CD4-positive, alpha-beta memory T cell (primary cell): ENCODE results near the gene SGMS2. TPM values are rescaled to one million over a fixed set of nuclear protein-coding genes. Genes with fewer than 3 reads are reported as not detected.
"Not testable (repeated sequence)": the region's sequence is repeated elsewhere in the genome, so short reads cannot be mapped to it uniquely, and the experiment has no call there.

Experiments
- CTCF ChIA-PET: fragments of 350-600 bp; sonication (Branson Sonifier 250); formaldehyde crosslinking; loops from one replicate; lab custom pipeline; 2021; ENCODE audit warnings: inconsistent platforms; ENCODE audit not compliant: partially characterized antibody; lab: Charles Lee
- POLR2A ChIA-PET: fragments of 350-600 bp; sonication (Branson Sonifier 250); formaldehyde crosslinking; loops from one replicate; lab custom pipeline; 2021; ENCODE audit not compliant: partially characterized antibody; lab: Charles Lee
- DNase-seq, 5 donors: peaks; one replicate each; pipeline versions ENCODE4 v3.0.0 to v3.0.0-alpha.2; 2020 to 2022; ENCODE audit warnings: mixed read lengths in 1 of 5
- H3K27ac ChIP-seq: one replicate; pipeline ENCODE4 v1.7.0; 2013; ENCODE audit warnings: low read depth, low read length
- H3K27me3 ChIP-seq: 2 replicates; pipeline ENCODE4 v1.7.0; 2013; ENCODE audit warnings: mild to moderate bottlenecking, low read length, moderate library complexity; ENCODE audit not compliant: insufficient read depth
- H3K36me3 ChIP-seq: 2 replicates; pipeline ENCODE4 v1.7.0; 2013; ENCODE audit warnings: mild to moderate bottlenecking, low read length, moderate library complexity; ENCODE audit not compliant: insufficient read depth
- H3K4me1 ChIP-seq: 2 replicates; pipeline ENCODE4 v1.7.0; 2013; ENCODE audit warnings: mild to moderate bottlenecking, low read length, moderate library complexity; ENCODE audit not compliant: insufficient read depth
- H3K4me3 ChIP-seq, 2 donors: one replicate each; pipeline ENCODE4 v1.7.0; 2013; ENCODE audit warnings: low read length in 2 of 2, mild to moderate bottlenecking in 1 of 2
- H3K9me3 ChIP-seq, 2 donors: one replicate each; pipeline ENCODE4 v1.7.0; 2013; ENCODE audit warnings: low read length in 2 of 2, control low read depth in 1 of 2; ENCODE audit not compliant: control insufficient read depth in 1 of 2
- H3K27ac Mint-ChIP-seq, 7 donors: one replicate each; pipeline ENCODE4 v1.8.0; 2020 to 2021; ENCODE audit warnings: mixed read lengths in 7 of 7, mild to moderate bottlenecking in 6 of 7, inconsistent platforms in 3 of 7, moderate library complexity in 3 of 7
- H3K27me3 Mint-ChIP-seq, 2 donors: one replicate each; pipeline ENCODE4 v1.8.0; 2020 to 2021; ENCODE audit warnings: mixed read lengths in 2 of 2
- H3K36me3 Mint-ChIP-seq, 2 donors: one replicate each; pipeline ENCODE4 v1.8.0; 2020 to 2021; ENCODE audit warnings: mixed read lengths in 2 of 2, inconsistent platforms in 1 of 2, mild to moderate bottlenecking in 1 of 2
- H3K4me1 Mint-ChIP-seq, 4 donors: one replicate each; pipeline ENCODE4 v1.8.0; 2020 to 2021; ENCODE audit warnings: mixed read lengths in 4 of 4, mild to moderate bottlenecking in 1 of 4
- H3K4me3 Mint-ChIP-seq, 8 donors: one replicate each; pipeline ENCODE4 v1.8.0; 2020 to 2021; ENCODE audit warnings: mixed read lengths in 8 of 8, mild to moderate bottlenecking in 7 of 8, moderate library complexity in 6 of 8, inconsistent platforms in 3 of 8
- H3K9me3 Mint-ChIP-seq, 8 donors: one replicate each; pipeline ENCODE4 v1.8.0; 2020 to 2021; ENCODE audit warnings: mixed read lengths in 8 of 8, mild to moderate bottlenecking in 5 of 8, inconsistent platforms in 3 of 8, moderate library complexity in 1 of 8
- intact Hi-C: fragments of 100-400 bp; cut with micrococcal nuclease; formaldehyde crosslinking; loops from one replicate; pipeline ENCODE4 v1.15.1; 2023
- polyA plus RNA-seq, 2 donors: library from polyadenylated mRNA; unstranded; fragments of 300-500 nt; fragmentation: Illumina TruSeq; gene quantifications; one replicate each; pipeline ENCODE4 v1.2.3, GENCODE V29; 2021
- total RNA-seq, 2 experiments: library from RNA; stranded (reverse); gene quantifications; one replicate each; pipeline ENCODE4 v1.2.3, GENCODE V29; 2021

Gene SGMS2
- total and polyA plus RNA-seq, 4 experiments from 2014 or later = 0.28 to 0.67 TPM; not detected in 2

DNA sequence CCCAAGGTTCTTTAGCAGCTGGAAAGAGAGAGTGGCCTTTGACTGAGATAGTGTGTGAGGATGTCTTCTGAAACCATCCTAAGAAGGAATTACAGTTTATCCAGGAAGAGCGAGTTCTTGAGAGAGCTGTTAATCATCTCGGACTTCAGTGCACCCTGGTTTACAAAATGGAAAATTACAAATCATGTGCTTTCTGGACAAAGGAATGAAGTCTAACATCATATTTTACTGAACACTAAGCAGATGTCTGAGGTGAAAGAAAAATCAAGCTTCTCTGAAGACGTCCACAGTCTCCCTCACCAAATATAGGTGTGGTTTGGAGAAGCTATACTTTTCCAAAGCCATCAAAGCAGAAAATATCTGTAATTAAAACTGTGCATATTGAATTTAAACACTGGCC, 75.8 kb downstream of the SGMS2 start:
- H3K4me1 Mint-ChIP-seq = no peaks in the 10 kb centered on the region
- H3K9me3 ChIP-seq = no peaks in the 10 kb centered on the region
- H3K36me3 ChIP-seq = no peaks in the 10 kb centered on the region
- DNase-seq = no peak
- H3K4me1 ChIP-seq = no peaks in the 10 kb centered on the region
- H3K27me3 Mint-ChIP-seq = peaks cover 16 to 33% of the 10 kb centered on the region in 2 donors
- no peaks in the 10 kb centered on the region for H3K36me3 Mint-ChIP-seq
- ChIA-PET CTCF (no interaction called here), POLR2A (no interaction called here)
- H3K27me3 ChIP-seq = no peaks in the 10 kb centered on the region
- no peak overlapping the region for H3K27ac Mint-ChIP-seq
- H3K4me3 ChIP-seq = no peak overlapping the region
- peaks cover 0 to 7% (median 0%) of the 10 kb centered on the region in 8 donors for H3K9me3 Mint-ChIP-seq
- intact Hi-C loops = no loop called here
- H3K4me3 Mint-ChIP-seq = no peak overlapping the region
- no peak overlapping the region for H3K27ac ChIP-seq

DNA sequence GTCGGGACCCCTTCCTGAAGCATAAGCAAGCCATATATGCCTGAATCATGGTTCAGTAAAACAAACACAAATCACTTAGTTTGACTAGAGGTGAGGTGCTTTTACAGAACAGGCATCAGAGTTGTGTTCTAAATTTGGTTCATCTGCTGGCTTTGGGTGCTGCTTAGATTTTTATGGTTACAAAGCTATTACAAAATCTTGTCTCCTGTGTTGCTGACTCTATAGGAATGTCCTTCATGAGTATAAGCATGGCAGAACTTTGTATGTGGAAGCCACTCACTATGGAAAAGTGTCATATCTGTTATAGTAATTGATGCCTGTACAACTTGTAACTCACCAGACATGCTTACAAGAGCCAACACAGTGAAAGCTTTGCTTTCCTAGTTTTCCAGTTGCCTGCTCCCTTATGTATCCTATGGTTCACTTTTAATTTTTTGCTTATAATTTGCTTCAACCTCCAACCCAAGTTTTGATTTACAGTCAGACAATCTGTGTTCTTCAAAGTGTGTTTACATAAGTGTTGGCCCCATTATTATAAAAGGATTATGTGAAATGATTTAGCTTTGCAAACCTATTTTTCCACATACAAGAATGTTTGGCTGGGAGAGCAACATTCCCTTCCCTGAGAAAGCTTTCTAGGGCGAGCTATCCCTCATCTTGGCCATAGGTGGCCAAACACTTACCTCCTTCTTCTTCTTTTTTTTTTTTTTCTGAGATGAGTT, 76.6 kb downstream of the SGMS2 start:
- peaks cover 15 to 29% of the 10 kb centered on the region in 2 donors for H3K27me3 Mint-ChIP-seq
- Histone ChIP-seq H3K4me1 (no peaks in the 10 kb centered on the region), H3K27ac (no peak overlapping the region), H3K4me3 (no peak overlapping the region), H3K9me3 (no peaks in the 10 kb centered on the region), H3K36me3 (no peaks in the 10 kb centered on the region), H3K27me3 (no peaks in the 10 kb centered on the region)
- H3K4me1 Mint-ChIP-seq = no peaks in the 10 kb centered on the region
- H3K9me3 Mint-ChIP-seq = peaks cover 0 to 7% (median 0%) of the 10 kb centered on the region in 8 donors
- ChIA-PET CTCF (no interaction called here), POLR2A (no interaction called here)
- intact Hi-C loops = no loop called here
- H3K27ac Mint-ChIP-seq = no peak overlapping the region
- no peak for DNase-seq
- H3K36me3 Mint-ChIP-seq = no peaks in the 10 kb centered on the region
- H3K4me3 Mint-ChIP-seq = no peak overlapping the region

DNA sequence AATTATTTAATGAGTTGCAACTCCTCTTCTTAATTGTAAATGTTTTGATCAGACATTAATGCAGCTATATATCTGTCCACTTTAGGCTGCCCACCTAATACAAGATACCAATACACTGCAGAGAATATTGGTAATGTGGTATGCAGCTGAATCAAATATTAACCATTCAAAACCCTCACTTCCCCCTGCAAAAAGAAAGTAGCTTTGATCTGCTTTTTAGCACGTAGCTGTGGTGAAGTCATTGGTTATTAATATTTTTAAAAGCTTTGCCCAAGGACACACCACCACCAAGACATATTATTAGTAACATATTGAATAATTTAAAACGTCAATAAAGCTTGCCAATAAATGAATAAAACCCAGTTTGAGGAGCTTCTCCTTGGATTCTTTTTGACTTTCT, 78.0 kb downstream of the SGMS2 start:
- Histone ChIP-seq H3K36me3 (no peaks in the 10 kb centered on the region), H3K9me3 (no peaks in the 10 kb centered on the region), H3K4me1 (no peaks in the 10 kb centered on the region), H3K27me3 (no peaks in the 10 kb centered on the region), H3K27ac (no peak overlapping the region), H3K4me3 (no peak overlapping the region)
- intact Hi-C loops = no loop called here
- H3K36me3 Mint-ChIP-seq = no peaks in the 10 kb centered on the region
- DNase-seq = no peak
- ChIA-PET CTCF (interaction anchor here (2.1 kb wide), 1 partner anchor 10 kb away, joined by 9 read pairs; no protein-coding TSS in a partner anchor), POLR2A (no interaction called here)
- peaks cover 0 to 7% (median 0%) of the 10 kb centered on the region in 8 donors for H3K9me3 Mint-ChIP-seq
- H3K27me3 Mint-ChIP-seq = peaks cover 15 to 24% of the 10 kb centered on the region in 2 donors
- H3K4me1 Mint-ChIP-seq = no peaks in the 10 kb centered on the region
- H3K27ac Mint-ChIP-seq = no peak overlapping the region
- no peak overlapping the region for H3K4me3 Mint-ChIP-seq

DNA sequence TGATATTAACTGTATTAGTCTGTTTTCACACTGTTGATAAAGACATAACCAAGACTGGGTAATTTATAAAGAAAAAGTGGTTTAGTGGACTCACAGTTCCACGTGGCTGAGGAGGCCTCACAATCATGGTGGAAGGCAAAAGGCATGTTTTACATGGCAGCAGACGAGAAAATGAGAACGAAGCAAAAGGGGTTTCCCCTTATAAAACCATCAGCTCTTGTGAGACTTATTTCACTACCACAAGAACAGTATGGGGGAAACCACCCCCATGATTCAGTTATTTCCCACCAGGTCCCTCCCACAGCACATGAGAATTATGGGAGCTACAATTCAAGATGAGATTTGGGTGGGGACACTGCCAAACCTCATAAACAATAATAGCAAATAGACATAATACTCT, 80.3 kb downstream of the SGMS2 start:
- H3K27ac Mint-ChIP-seq, POLR2A ChIA-PET, H3K27ac ChIP-seq, H3K4me1 Mint-ChIP-seq, H3K4me3 ChIP-seq, H3K27me3 ChIP-seq, H3K4me3 Mint-ChIP-seq, H3K9me3 ChIP-seq, H3K9me3 Mint-ChIP-seq, H3K4me1 ChIP-seq, intact Hi-C loops, DNase-seq, H3K36me3 Mint-ChIP-seq, H3K36me3 ChIP-seq: not testable (repeated sequence)
- peaks cover 11 to 21% of the 10 kb centered on the region in 2 donors for H3K27me3 Mint-ChIP-seq
- CTCF ChIA-PET = interaction anchor here (0.9 to 1.0 kb wide), 2 partner anchors 10 to 147 kb away, joined by 3 read pairs; no protein-coding TSS in a partner anchor

DNA sequence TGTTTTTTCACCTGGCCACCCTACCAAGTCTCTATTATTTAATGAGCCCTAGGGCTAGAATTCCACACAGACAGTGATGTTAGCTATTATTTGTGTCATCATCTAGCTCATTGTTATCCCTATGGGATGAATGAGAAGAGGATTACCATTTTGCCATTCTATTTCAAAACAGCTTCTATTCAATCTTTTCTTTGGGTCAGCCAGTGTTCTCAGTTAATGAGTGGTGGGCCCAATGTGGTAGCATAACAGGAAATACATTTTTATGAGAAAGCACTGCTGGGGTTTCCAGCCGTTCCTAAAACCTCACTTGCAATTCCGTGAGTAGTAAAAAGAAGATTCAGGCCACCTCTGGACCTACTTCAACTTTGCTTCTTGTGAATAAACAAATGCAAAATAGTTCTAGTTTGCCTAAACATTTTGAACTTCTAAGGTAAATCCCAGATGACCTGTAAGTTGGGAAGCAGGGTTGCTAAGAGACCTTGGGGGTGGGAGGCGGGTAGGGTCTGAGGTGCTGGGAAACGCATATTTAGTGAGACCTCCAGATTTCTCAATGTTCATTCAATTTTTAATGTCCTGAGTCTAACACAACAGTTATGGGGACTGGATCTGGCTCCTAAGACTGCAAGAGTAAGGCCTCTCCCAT, 81.8 kb downstream of the SGMS2 start:
- no peaks in the 10 kb centered on the region for H3K4me1 Mint-ChIP-seq
- no peaks in the 10 kb centered on the region for H3K36me3 Mint-ChIP-seq
- H3K36me3 ChIP-seq = no peaks in the 10 kb centered on the region
- no peaks in the 10 kb centered on the region for H3K27me3 ChIP-seq
- no peaks in the 10 kb centered on the region for H3K9me3 ChIP-seq
- CTCF ChIA-PET = no interaction called here
- H3K4me3 ChIP-seq = no peak overlapping the region
- peaks cover 0 to 7% (median 0%) of the 10 kb centered on the region in 8 donors for H3K9me3 Mint-ChIP-seq
- no peak for DNase-seq
- H3K4me1 ChIP-seq = no peaks in the 10 kb centered on the region
- POLR2A ChIA-PET = no interaction called here
- H3K27me3 Mint-ChIP-seq = peaks cover 5 to 8% of the 10 kb centered on the region in 2 donors
- no peak overlapping the region for H3K27ac ChIP-seq
- intact Hi-C loops = no loop called here
- H3K4me3 Mint-ChIP-seq = no peak overlapping the region
- no peak overlapping the region for H3K27ac Mint-ChIP-seq

DNA sequence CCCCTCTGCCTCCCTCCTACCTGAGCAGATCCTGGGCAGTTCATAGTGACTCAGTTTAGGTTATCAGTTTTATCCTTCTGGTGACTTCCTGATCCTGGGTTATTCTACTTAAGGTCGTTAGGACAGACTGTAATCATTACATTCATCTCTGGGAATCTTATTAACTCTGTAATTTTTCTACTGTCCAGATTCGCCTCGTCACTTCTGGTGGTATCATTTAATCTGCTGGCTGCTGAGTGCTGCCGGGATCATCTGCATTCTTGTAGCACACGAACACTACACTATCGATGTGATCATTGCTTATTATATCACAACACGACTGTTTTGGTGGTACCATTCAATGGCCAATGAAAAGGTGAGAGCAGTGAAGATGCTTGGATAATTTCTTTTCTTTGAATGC, 83.6 kb downstream of the SGMS2 start:
- Histone ChIP-seq H3K36me3 (no peaks in the 10 kb centered on the region), H3K9me3 (no peaks in the 10 kb centered on the region), H3K4me3 (no peak overlapping the region), H3K27ac (no peak overlapping the region), H3K27me3 (no peaks in the 10 kb centered on the region), H3K4me1 (no peaks in the 10 kb centered on the region)
- DNase-seq = no peak
- Mint-ChIP-seq H3K9me3 (peaks cover 0 to 7% (median 0%) of the 10 kb centered on the region in 8 donors), H3K36me3 (no peaks in the 10 kb centered on the region), H3K27ac (no peak overlapping the region), H3K4me3 (no peak overlapping the region), H3K4me1 (peaks cover 0 to 2% (median under 1%) of the 10 kb centered on the region in 4 donors), H3K27me3 (peaks cover 2% of the 10 kb centered on the region in 2 donors)
- ChIA-PET POLR2A (no interaction called here), CTCF (interaction anchor here (1.4 to 1.6 kb wide), 2 partner anchors 150 to 152 kb away, joined by 4 to 9 read pairs; no protein-coding TSS in a partner anchor)
- intact Hi-C loops = no loop called here

DNA sequence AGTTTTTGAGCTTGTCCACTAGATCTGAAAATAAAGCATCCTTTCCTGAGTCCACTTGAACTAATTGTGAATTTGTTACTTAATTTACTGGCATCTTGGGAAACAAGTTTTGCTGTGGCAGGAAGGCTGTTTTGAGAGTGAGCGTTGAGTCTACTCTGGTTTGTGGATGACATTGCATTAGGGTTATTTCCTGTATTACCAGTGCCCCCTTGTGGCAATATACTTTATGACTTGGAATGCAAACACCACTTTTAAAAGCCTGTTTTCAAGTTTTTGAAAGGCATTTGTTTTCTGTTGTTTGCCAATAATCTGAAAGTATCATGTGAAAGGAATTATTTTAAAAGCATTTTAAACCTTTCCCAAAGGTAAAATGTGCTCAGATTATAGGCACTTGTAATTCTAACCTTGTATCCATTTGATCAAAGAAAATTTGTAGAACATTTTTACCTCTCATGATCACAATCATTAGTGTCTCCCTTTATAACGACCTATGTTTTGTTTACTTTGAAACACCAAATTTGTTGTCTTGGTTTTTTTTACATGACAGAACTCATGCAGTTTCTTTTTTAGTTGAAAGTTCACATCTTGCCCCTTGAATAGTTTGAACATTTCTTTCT, 88.7 kb downstream of the SGMS2 start:
- CTCF ChIA-PET = interaction anchor here (0.9 to 1.3 kb wide), 6 partner anchors 10 to 659 kb away, joined by 3 to 10 read pairs (median 5); no protein-coding TSS in a partner anchor
- DNase-seq = peak; percentile 57 to 62 (median 59)

More for the DNA sequence above, 88.7 kb downstream of the SGMS2 start:
- peaks cover 1 to 7% of the 10 kb centered on the region in 2 donors for H3K27me3 Mint-ChIP-seq
- H3K36me3 ChIP-seq = no peaks in the 10 kb centered on the region
- no peaks in the 10 kb centered on the region for H3K27me3 ChIP-seq
- intact Hi-C loops = loop anchor here (1.0 to 2.0 kb wide), 3 partner anchors 17 to 659 kb away; partner anchors contain the start of gene CYP2U1
- no peak overlapping the region for H3K27ac Mint-ChIP-seq
- no peaks in the 10 kb centered on the region for H3K4me1 ChIP-seq
- H3K4me3 ChIP-seq = no peak overlapping the region
- peaks cover 0 to under 1% (median 0%) of the 10 kb centered on the region in 8 donors for H3K9me3 Mint-ChIP-seq
- POLR2A ChIA-PET = no interaction called here
- H3K27ac ChIP-seq = no peak overlapping the region
- H3K36me3 Mint-ChIP-seq = no peaks in the 10 kb centered on the region
- H3K4me3 Mint-ChIP-seq = no peak overlapping the region
- no peaks in the 10 kb centered on the region for H3K9me3 ChIP-seq
- peaks cover 0 to 2% (median under 1%) of the 10 kb centered on the region in 4 donors for H3K4me1 Mint-ChIP-seq
